ENCODE data around the gene EID2. TPM values are rescaled to one million over a fixed set of nuclear protein-coding genes. Genes with fewer than 3 reads are reported as not detected.

Gene EID2
- total RNA-seq, 1 donor from 2014 or later: 19.0 TPM

DNA sequence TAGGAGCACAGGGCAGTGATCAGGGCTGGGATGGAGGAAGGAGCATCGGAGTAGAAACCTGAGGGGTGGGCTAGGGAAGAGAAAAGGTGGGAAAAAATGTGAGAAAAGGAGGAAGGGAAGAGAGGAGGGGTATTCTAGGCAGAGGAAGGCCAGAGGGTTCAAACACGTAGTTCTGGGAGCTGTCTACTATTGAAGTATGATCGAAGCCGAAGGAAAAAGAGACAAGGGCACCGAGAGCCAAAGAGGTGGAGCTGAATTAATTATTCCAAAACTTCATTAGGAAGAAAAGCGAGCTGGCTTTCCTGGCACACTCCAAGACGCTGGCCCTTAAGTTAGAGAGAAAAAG, 33.4 kb downstream of the EID2 start:
- no peak for DNase-seq (ENCODE audit: extremely low read depth, low read depth, low spot score)

DNA sequence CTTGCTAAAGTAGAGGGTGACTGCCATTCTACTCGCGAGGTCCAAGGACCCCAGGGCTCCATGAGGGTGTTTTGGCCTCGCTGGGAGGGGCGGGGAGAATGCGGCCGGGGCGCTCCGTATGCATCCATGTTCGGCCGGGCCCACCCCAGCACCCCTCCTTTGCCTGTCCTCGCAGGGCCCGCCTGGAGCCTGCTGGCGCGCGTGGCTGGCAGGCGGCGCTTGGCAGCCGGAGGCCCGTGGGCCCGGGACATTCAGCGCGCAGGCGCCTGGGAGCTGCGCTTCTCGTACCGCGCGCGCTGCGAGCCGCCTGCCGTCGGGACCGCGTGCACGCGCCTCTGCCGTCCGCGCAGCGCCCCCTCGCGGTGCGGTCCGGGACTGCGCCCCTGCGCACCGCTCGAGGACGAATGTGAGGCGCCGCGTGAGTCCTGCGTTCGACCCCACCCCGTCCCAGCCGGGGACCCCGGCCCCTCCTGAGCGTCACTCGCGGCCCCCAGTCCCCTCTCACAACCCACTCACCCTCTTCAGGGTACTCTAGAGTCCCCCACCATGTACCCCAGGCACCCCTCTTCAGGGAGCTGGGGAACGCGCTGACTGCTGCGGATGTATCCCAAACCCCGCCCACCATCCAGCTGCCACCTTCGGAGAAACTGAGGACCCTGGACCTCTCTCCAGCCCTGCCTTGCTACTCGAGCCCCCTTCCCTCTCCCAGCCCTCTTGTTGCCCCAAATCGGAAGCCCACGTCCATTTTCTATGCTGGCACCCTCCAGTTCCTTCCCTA, 37.1 kb downstream of the EID2 start:
- DNase-seq (ENCODE audit: extremely low read depth, low read depth, low spot score): no peak

DNA sequence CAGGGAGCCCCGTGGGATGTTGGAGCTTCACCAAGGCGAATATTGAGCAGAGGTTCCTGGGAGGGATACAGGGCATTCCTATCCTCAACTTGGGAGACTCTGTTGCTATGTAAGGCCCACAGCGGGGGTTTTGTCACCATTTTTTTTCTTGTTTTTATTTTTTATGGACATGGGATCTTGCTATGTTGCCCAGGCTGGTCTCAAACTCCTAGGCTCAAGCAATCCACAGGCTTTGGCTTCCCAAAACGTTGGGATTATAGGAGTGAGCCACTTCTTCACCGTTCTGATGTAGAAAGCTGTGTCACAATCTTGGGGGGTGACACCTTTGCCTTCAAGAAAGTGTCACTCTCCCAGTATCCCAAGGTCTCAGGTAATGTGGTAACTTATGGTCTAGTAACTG, 38.6 kb downstream of the EID2 start:
- no peak for DNase-seq (ENCODE audit: extremely low read depth, low read depth, low spot score)

DNA sequence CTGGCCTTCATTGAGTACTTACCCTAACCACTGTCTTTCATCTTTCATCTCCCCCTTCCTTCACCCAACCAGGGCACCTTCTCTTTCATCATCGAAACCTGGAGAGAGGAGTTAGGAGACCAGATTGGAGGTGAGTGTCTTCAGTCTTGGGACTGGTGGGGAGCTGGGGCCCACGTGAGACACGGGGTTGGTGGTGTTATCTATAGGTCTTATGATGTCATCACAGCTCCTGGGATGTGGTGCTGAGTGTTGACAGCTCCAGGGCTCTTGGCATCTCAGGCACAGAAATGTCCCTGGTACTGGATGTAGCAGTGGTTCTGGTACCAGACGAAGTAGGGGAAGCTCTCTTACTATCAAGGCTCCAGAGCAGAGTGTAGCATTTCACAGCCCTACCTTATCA, 39.4 kb downstream of the EID2 start:
- no peak for DNase-seq (ENCODE audit: extremely low read depth, low read depth, low spot score)

DNA sequence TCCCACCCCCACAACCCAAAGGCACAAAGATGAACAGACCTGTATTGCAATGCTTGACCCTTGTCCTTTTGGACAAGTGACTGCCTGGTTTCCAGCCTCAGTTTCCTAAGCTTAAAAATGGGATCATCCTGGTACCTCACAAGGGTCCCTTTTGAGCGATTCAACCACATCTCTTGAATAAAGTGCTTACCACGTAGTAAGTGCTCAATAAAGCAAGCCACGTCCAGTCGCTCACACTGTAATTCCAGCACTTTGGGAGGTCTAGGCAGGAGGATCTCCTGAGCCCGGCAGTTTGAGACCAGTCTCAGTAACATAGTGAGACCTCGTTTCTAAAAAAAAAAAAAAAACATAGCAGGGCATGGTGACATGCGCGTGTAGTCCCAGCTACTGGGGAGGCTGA, 40.0 kb downstream of the EID2 start:
- DNase-seq (ENCODE audit: extremely low read depth, low read depth, low spot score): no peak

DNA sequence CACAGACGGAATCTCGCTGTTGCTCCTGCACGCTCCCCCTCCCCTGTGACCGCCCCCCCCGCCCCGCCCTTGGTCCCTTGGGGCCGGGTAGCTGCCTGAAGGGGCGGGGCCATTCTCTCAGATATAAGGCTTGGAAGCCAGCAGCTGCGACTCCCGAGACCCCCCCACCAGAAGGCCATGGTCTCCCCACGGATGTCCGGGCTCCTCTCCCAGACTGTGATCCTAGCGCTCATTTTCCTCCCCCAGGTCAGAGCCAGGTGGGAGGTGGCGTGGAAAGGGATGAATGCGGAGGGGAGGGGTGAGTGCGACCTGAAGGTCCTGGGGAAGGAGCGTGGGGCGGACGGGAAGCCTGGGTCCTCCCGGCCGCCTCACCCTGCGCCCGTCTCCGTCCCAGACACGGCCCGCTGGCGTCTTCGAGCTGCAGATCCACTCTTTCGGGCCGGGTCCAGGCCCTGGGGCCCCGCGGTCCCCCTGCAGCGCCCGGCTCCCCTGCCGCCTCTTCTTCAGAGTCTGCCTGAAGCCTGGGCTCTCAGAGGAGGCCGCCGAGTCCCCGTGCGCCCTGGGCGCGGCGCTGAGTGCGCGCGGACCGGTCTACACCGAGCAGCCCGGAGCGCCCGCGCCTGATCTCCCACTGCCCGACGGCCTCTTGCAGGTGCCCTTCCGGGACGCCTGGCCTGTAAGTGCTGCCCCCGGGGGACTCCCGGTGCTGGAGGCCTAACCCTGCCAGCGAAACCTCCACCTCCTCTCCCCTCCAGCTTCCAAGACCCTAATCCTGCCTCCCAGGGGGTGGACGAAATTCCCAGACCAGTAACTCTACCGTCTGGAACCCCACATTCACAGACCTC, 40.9 kb downstream of the EID2 start, which contains the start of gene DLL3:
TSS of gene DLL3 (plus strand) at position 150 of the 845 bp plus-strand sequence. CDS start at position 178, 28 bp downstream.
- no peak for DNase-seq (ENCODE audit: extremely low read depth, low read depth, low spot score)

DNA sequence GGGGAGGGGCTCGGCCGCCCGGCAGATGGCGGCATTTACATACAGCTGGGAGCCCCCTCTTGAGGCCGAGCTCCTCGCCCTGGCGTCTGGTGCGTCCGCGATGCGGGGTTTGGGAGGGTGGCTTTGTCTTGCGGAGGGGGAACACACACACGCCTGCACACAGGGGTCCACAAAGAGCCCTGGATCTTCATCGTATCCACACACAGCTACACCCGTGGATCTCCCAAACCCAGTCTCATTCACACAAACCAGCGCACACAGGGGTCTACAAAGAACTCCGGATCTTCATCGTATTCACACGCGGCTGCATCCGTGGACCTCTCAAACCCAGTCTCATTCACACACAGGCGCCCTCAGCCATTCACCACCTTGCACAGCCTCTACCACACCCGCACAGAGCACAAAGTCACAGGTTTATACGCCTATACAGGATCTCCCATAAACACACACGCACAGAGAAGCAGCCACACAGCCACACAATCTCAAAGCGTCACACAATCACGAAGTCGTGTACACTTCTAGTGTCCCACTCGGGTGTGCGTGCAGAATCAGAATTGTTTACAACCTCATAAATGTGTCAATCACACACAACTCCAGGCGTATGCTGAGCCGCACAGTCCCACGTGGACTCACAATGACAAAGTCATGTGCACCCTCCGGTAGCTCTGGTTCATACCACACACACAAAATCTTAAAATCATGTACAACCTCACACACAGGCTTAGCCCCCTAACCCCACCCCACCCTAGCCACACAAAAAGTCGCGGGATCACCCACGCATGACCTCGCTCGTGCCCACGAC, 41.8 kb downstream of the EID2 start:
- no peak for DNase-seq (ENCODE audit: extremely low read depth, low read depth, low spot score)

DNA sequence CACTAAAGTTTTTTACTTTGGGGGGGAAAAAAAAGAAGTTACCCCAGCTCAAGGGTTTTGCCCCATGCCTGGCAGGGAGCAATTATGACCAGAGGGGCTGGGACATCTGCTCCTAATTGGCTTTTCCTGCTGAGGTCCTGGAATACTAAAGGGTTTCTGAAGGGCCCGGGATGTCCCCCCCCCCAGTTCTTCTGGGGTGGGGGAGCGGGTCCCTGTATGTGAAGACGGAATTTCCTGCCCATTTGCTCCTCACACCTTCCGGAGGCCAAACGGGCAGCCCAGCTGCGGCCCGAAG, 42.3 kb downstream of the EID2 start:
- no peak for DNase-seq (ENCODE audit: extremely low read depth, low read depth, low spot score)

DNA sequence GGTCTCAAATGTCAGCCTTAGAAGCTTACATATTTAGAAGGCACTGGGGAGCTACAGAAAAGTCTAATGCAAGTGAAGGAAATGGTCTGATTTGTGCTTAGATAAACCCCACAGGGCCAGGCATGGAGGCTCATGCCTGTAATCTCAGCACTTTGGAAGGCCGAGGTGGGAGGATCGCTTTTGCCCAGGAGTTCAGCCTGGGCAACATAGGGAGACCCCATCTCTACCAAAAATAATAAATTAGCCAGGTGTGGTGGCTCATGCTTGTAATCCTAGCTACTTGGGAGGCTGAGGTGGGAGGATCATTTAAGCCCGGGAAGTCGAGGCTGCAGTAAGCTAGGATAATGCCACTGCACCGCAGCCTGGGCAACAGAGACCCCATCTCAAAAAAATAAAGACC, 43.9 kb downstream of the EID2 start:
- DNase-seq (ENCODE audit: extremely low read depth, low read depth, low spot score): no peak

DNA sequence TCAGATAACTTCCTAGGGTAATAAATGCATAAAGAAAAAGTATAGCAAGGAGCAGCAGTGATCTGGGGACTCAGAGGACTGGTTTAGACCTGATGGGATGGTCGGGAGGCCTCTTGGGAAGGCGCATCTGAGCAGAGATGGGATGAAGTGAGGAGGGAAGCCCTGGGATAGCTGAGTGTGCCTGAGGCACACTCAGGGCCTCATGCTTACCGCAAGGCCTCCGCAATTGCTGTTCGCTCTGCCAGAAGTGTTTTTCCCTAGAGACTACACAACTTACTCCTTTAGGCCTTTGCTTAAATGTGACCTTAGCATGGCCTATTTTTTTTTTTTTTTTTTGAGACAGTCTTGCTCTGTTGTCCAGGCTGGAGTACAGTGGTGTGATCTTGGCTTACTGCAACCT, 45.3 kb downstream of the EID2 start:
- DNase-seq (ENCODE audit: extremely low read depth, low read depth, low spot score): no peak

DNA sequence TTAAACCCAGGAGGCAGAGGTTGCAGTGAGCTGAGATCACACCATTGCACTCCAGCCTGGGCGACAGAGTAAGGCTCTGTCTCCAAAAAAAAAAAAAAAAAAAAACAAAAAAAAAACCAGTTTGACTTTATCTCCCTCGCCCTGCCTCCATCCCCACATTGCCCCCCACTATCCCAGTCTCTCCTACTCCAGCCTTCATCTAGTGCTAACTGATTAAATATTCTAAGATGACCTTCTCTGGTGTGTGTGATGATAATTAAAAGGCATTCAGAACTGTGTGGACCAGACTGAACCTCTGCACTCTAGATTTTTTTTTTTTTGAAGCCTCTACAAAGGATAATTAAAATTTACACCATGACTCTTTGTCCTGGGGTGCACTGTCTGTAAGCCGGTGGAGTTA, 47.2 kb downstream of the EID2 start:
- no peak for DNase-seq (ENCODE audit: extremely low read depth, low read depth, low spot score)

DNA sequence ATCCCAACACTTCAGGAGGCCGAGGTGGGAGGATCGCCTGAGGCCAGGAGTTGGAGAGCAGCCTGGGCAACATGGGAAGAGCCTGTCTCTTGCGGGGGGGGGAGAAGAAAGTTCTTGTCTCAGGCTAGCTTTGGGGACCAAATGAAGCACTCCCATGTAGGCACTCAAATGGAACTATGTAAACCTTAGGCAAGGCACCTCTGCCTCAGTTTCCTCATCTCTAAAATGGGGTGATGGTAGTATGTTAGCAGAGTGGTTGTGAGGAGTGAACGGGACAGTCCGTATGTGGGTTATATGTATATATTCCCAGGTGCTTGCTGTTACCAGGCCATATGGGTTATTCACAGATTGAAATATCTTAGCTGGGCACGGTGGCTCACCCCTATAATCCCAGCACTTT, 47.7 kb downstream of the EID2 start:
- DNase-seq (ENCODE audit: extremely low read depth, low read depth, low spot score): no peak

DNA sequence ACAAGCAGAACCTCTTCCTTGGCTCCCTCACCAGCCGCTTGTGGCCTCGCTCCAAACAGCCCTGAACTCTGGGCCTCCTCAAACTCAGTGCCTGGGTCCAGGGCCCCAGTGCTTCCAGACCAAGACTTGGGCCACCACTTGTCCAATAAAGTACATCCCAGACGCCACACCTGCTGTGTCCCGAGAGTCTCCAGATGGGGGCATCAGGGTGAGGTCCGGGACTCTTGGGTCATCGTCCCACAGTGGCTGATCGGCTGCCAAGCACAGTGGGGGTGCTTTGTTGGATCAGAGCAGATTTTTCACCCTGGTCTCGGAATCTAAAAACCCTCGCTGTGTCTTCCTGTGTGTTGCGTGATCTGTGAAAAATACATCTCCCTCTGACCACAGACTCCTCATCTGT, 50.2 kb downstream of the EID2 start:
- DNase-seq (ENCODE audit: extremely low read depth, low read depth, low spot score): no peak

Other genes with a start within 250 kb of the EID2 start
- gene IFNL1, start 243.8 kb downstream of the EID2 start, total RNA-seq: not detected in 2 replicates
- 0.34 and 1.2 TPM in 2 replicates for gene LRFN1, start 219.3 kb downstream of the EID2 start, total RNA-seq
- gene GMFG, start 204.1 kb downstream of the EID2 start, total RNA-seq: 92.9 and 104 TPM in 2 replicates
- 61.2 and 89.1 TPM in 2 replicates for gene SAMD4B, start 197.7 kb downstream of the EID2 start, total RNA-seq
- gene PAF1, start 149.1 kb downstream of the EID2 start, total RNA-seq: 27.4 and 32.1 TPM in 2 replicates
- 25.1 and 29.5 TPM in 2 replicates for gene MED29, start 148.8 kb downstream of the EID2 start, total RNA-seq
- 6.5 and 21.6 TPM in 2 replicates for gene ZFP36, start 133.3 kb downstream of the EID2 start, total RNA-seq
- 26.4 and 60.0 TPM in 2 replicates for gene PLEKHG2, start 127.5 kb downstream of the EID2 start, total RNA-seq
- gene RPS16, start 104.2 kb downstream of the EID2 start, total RNA-seq: 802 and 1,288 TPM in 2 replicates
- gene SUPT5H, start 94.6 kb downstream of the EID2 start, total RNA-seq: 100 and 104 TPM in 2 replicates
- 64.0 and 64.8 TPM in 2 replicates for gene TIMM50, start 59.3 kb downstream of the EID2 start, total RNA-seq
- 0.87 and 2.0 TPM in 2 replicates for gene DLL3, start 41.2 kb downstream of the EID2 start, total RNA-seq
- not detected in 2 replicates for gene SELENOV, start 25.0 kb downstream of the EID2 start, total RNA-seq
- gene EID2B, start 7.3 kb downstream of the EID2 start, total RNA-seq: 1.5 and 4.1 TPM in 2 replicates
- not detected in 2 replicates for gene LGALS13, start 62.4 kb upstream of the EID2 start, total RNA-seq
- gene LGALS16, start 115.8 kb upstream of the EID2 start, total RNA-seq: not detected in 2 replicates
- gene LGALS14, start 164.3 kb upstream of the EID2 start, total RNA-seq: not detected in 2 replicates
- not detected in 2 replicates for gene CLC, start 197.9 kb upstream of the EID2 start, total RNA-seq
- gene LEUTX, start 238.7 kb upstream of the EID2 start, total RNA-seq: not detected in 2 replicates

Data from glomerular endothelial cell (primary cell).